Heart right ventricle (tissue), 16 donors: Measurements from ENCODE around the gene UBQLN3. TPM values are rescaled to one million over a fixed set of nuclear protein-coding genes. Genes with fewer than 3 reads are reported as not detected.
A peak's percentile ranks its signal among the peaks of the same experiment; 100 is the strongest.

ENCODE experiments used
- ATAC-seq, 8 donors: fragments of 200-7000 bp; cut with Tn5 transposase; one replicate each; pipeline ENCODE4 v1.9.1; 2020; ENCODE audit warnings: mild to moderate bottlenecking in 8 of 8, moderate library complexity in 8 of 8, moderate number of reproducible peaks in 1 of 8
- DNase-seq, 2 donors: peaks; one replicate each; pipeline ENCODE4 v3.0.0-alpha.2; 2020
- H3K27ac ChIP-seq, 10 donors: fragments of 200-600 bp; sonication (generic) in 2 of 10; one replicate each; pipeline versions ENCODE4 v1.5.0 to v1.8.0; 2020 to 2022; ENCODE audit warnings: mild to moderate bottlenecking in 3 of 10
- H3K27me3 ChIP-seq, 7 donors: fragments of 200-600 bp; one replicate each; pipeline ENCODE4 v1.8.0; 2021 to 2022; ENCODE audit warnings: mild to moderate bottlenecking in 2 of 7
- H3K36me3 ChIP-seq, 9 donors: fragments of 200-600 bp; sonication (generic) in 1 of 9; one replicate each; pipeline versions ENCODE4 v1.5.0 to v1.8.0; 2020 to 2022; ENCODE audit warnings: mild to moderate bottlenecking in 2 of 9
- H3K4me1 ChIP-seq, 9 donors: fragments of 200-600 bp; sonication (generic) in 1 of 9; one replicate each; pipeline versions ENCODE4 v1.5.0 to v1.8.0; 2020 to 2022; ENCODE audit warnings: mild to moderate bottlenecking in 4 of 9
- H3K4me3 ChIP-seq, 10 donors: fragments of 200-600 bp; sonication (generic) in 2 of 10; one replicate each; pipeline versions ENCODE4 v1.5.0 to v1.8.0; 2020 to 2022; ENCODE audit warnings: mild to moderate bottlenecking in 7 of 10, moderate library complexity in 2 of 10
- H3K9me3 ChIP-seq, 11 donors: fragments of 200-600 bp in 10 of 11; sonication (generic) in 2 of 11; one replicate each; pipeline versions ENCODE4 v1.5.0 to v1.8.0; 2013 to 2022; ENCODE audit warnings: mild to moderate bottlenecking in 2 of 11, control low read depth in 1 of 11, moderate library complexity in 1 of 11
- CTCF ChIP-seq, 9 donors: fragments of 200-600 bp; sonication (generic) in 2 of 9; IDR thresholded peaks; one replicate each; pipeline versions ENCODE4 v1.5.0 to v1.8.0; 2021 to 2022; ENCODE audit warnings: antibody characterized with exemption in 9 of 9, mild to moderate bottlenecking in 5 of 9, moderate library complexity in 1 of 9
- WGBS, 2 donors: extraction: QIAGEN DNeasy Blood & Tissue Kit; methylation state at CpG; one replicate each; pipeline ENCODE4 v1.1.7; 2013; ENCODE audit warnings: inconsistent platforms in 1 of 2; 5-methylcytosine and 5-hydroxymethylcytosine counted together
- intact Hi-C, 10 donors: fragments of 100-400 bp; cut with DNase I; formaldehyde crosslinking; loops; one replicate each; pipeline versions ENCODE4 v1.11.1 to v1.14.2; 2022
- polyA plus RNA-seq, 2 donors: library from polyadenylated mRNA; stranded (reverse); fragments of 200-250 nt; gene quantifications; one replicate each; pipeline ENCODE4 v1.2.3, GENCODE V29; 2013
- total RNA-seq, 10 donors: library from RNA; stranded (reverse); fragmentation: NEBNext Ultra II Directional in 3 of 10; extraction: Animal tissue kit (Norgen Biotek cat#: 25700) in 3 of 10; gene quantifications; one replicate each; pipeline versions ENCODE4 v1.2.1 to v1.2.4, GENCODE V29; 2021 to 2023
- donor health status: Arrhythmogenic right ventricular cardiomyopathy.
- donor health status: ischemic (EF 13 %, LVEDD 7.1; RV severe dilation, severe dysfunction).
- donor health status: healthy with polysubstance abuse.
- donor health status: DM: no; HTN: yes; CAD: no.
- donor health status: DM: no; HTN: no; CAD: no.
- donor health status: ischemic (EF 25% LVEDD 6.9; RV normal size, moderate dysfunction).
- donor health status: ischemic (EF 25% LVEDD 5.7; RV mildly dilated, moderate dysfunction).
- donor health status: healthy.
- donor health status: DM: yes; HTN: yes; CAD: no.
- donor health status: Ischemic cardiomyopathy.
- donor health status: ischemic (EF 35%, LVEDD 5.7; RV mildly dilated, moderate dysfunction).
- donor health status: nonischemic (EF 11% LVEDD 7.7; RV severe dilation, severe dysfunction).
- donor health status: DM: yes; HTN: yes; CAD: no.
- donor health status: PGD.
- donor health status: ischemic (EF 29% LVEDD 5.4; RV normal size, mild dysfunction).
- donor health status: nonischemic (EF 23%, LVEDD 6.1; RV moderate dilation, normal function).

UBQLN3 gene
- total and polyA plus RNA-seq, 12 donors = 0.20 to 0.32 (median 0.24) TPM; not detected in 9

GRCh38 chr11:5488385-5488784 is 21.4 kb downstream of the UBQLN3 start, which contains the start of gene OR52D1:
OR52D1 (plus strand) TSS chr11:5488685; CDS start chr11:5488707, 22 bp downstream.
- DNase-seq = no peak
- no peak for TF ChIP-seq CTCF (IDR thresholded peaks at IDR 0.05)
- H3K9me3 ChIP-seq = no peaks in the 10 kb centered on the region
- H3K27me3 ChIP-seq = peaks cover 0 to 5% (median 0%) of the 10 kb centered on the region in 7 donors
- no peaks in the 10 kb centered on the region for H3K36me3 ChIP-seq
- no peaks in the 10 kb centered on the region for H3K4me1 ChIP-seq
- H3K27ac ChIP-seq = no peak within 1 kb of the TSS
- no peak within 1 kb of the TSS for H3K4me3 ChIP-seq
- no peak for ATAC-seq
- intact Hi-C loops = loop anchor here in 1 of 10 donors (5.0 kb wide), 1 partner anchor 319 kb away; the partner anchor contains the start of gene OR52N2

GRCh38 chr11:5486421-5486820 is 23.3 kb downstream of the UBQLN3 start:
- Histone ChIP-seq H3K4me1 (no peaks in the 10 kb centered on the region), H3K27ac (no peak overlapping the region), H3K27me3 (peaks cover 0 to 5% (median 0%) of the 10 kb centered on the region in 7 donors), H3K9me3 (no peaks in the 10 kb centered on the region), H3K4me3 (no peak overlapping the region), H3K36me3 (no peaks in the 10 kb centered on the region)
- 68 to 77% methylated on average over 3 of the region's 3 CpGs for WGBS, 2 donors
- DNase-seq (no peak), ATAC-seq (no peak)
- intact Hi-C loops = loop anchor here in 1 of 10 donors (5.0 kb wide), 1 partner anchor 321 kb away; the partner anchor contains the start of gene OR52N2
- no peak for TF ChIP-seq CTCF (IDR thresholded peaks at IDR 0.05)

- no peak overlapping the region for H3K4me3 ChIP-seq
- H3K36me3 ChIP-seq = no peaks in the 10 kb centered on the region
- no peak for DNase-seq
- no peak overlapping the region for H3K27ac ChIP-seq
- no peak for ATAC-seq
- H3K27me3 ChIP-seq = peaks cover 0 to 5% (median 0%) of the 10 kb centered on the region in 7 donors
- no peak for TF ChIP-seq CTCF (IDR thresholded peaks at IDR 0.05)
- no peaks in the 10 kb centered on the region for H3K9me3 ChIP-seq
- no peaks in the 10 kb centered on the region for H3K4me1 ChIP-seq
- intact Hi-C loops = loop anchor here in 1 of 10 donors (5.0 kb wide), 1 partner anchor 321 kb away; the partner anchor contains the start of gene OR52N2
- WGBS, 2 donors = 89 to 90% methylated on average over 3 of the region's 3 CpGs
Observed at GRCh38 chr11:5486003-5486402, 23.8 kb downstream of the UBQLN3 start.

GRCh38 chr11:5476186-5476819 is 33.5 kb downstream of the UBQLN3 start:
- WGBS, 2 donors = 32 to 43% methylated on average over 2 of the region's 2 CpGs
- peak in 1 of 2 donors; percentile 38 for DNase-seq
- no peak overlapping the region for H3K4me3 ChIP-seq
- no peaks in the 10 kb centered on the region for H3K36me3 ChIP-seq
- H3K27me3 ChIP-seq = peaks cover 0 to 6% (median 0%) of the 10 kb centered on the region in 7 donors
- H3K9me3 ChIP-seq = no peaks in the 10 kb centered on the region
- ATAC-seq = peak in 3 of 8 donors; percentile 39 to 59 (median 55)
- H3K27ac ChIP-seq = no peak overlapping the region
- intact Hi-C loops = loop anchor here in 8 of 10 donors (1.0 to 10.0 kb wide), 7 partner anchors 76 to 332 kb away; partner anchors contain the start of gene OR52N2 (in 7 of the 8)
- TF ChIP-seq CTCF (IDR thresholded peaks at IDR 0.05) = peak; percentile 58 to 89 (median 83)
- H3K4me1 ChIP-seq = no peaks in the 10 kb centered on the region
